WERI-Rb-1 (cell line): ENCODE data around the gene PIK3C2G.

ENCODE experiments used
- DNase-seq: peaks from one replicate; pipeline ENCODE4 v3.0.0-alpha.2; 2020
- H3K27ac ChIP-seq: fragments of 250-450 bp; sonication (Bioruptor Pico); 2 replicates; pipeline ENCODE4 v1.5.1; 2020; ENCODE audit warnings: mild to moderate bottlenecking, moderate library complexity
- H3K27me3 ChIP-seq: fragments of 250-450 bp; sonication (Bioruptor Pico); 2 replicates; pipeline ENCODE4 v1.5.1; 2021; ENCODE audit warnings: mild to moderate bottlenecking, low read depth, moderate library complexity; ENCODE audit not compliant: insufficient read depth, severe bottlenecking
- H3K36me3 ChIP-seq: fragments of 250-450 bp; sonication (Bioruptor Pico); 2 replicates; pipeline ENCODE4 v1.5.1; 2020; ENCODE audit warnings: mild to moderate bottlenecking, moderate library complexity
- H3K4me3 ChIP-seq: 2 replicates; pipeline ENCODE4 v1.5.1; 2011; ENCODE audit warnings: low read depth, mild to moderate bottlenecking, control low read depth, low read length
- H3K9me3 ChIP-seq: fragments of 250-450 bp; sonication (Bioruptor Pico); 2 replicates; pipeline ENCODE4 v1.5.1; 2021; ENCODE audit warnings: mild to moderate bottlenecking, moderate library complexity; ENCODE audit not compliant: severe bottlenecking
- TF ChIP-seq, protein P1 (sequence below): IDR thresholded peaks from 2 replicates; pipeline ENCODE4 v1.5.1; 2011; ENCODE audit warnings: low read depth, mild to moderate bottlenecking, control low read depth, inconsistent platforms, low read length

The PIK3C2G gene

DNA sequence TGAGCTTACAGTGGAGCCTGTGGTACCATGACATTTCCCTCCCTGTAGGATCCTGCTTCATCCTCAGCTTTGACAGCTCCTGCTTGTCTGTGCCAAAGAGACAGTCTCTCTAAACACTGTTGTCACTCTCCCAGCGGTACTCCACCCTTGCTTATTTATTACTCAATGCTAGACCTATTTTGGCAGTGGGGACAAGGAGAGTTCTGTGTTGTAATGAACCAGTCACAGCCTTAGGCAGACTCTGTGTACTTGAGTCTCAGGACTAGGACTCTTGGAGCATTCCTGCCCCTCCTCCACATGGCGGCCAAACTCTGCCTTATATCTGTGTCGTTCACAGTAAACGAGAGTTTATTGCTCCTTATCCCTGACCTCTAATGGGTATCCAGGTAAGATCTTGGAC is 70.9 kb downstream of the PIK3C2G start:
- Histone ChIP-seq H3K27ac (no peak overlapping the region), H3K27me3 (no peaks in the 10 kb centered on the region), H3K36me3 (no peaks in the 10 kb centered on the region), H3K9me3 (no peaks in the 10 kb centered on the region), H3K4me3 (no peak overlapping the region)
- no peak for DNase-seq
- TF ChIP-seq, protein P1, sequence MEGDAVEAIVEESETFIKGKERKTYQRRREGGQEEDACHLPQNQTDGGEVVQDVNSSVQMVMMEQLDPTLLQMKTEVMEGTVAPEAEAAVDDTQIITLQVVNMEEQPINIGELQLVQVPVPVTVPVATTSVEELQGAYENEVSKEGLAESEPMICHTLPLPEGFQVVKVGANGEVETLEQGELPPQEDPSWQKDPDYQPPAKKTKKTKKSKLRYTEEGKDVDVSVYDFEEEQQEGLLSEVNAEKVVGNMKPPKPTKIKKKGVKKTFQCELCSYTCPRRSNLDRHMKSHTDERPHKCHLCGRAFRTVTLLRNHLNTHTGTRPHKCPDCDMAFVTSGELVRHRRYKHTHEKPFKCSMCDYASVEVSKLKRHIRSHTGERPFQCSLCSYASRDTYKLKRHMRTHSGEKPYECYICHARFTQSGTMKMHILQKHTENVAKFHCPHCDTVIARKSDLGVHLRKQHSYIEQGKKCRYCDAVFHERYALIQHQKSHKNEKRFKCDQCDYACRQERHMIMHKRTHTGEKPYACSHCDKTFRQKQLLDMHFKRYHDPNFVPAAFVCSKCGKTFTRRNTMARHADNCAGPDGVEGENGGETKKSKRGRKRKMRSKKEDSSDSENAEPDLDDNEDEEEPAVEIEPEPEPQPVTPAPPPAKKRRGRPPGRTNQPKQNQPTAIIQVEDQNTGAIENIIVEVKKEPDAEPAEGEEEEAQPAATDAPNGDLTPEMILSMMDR, result no peak

DNA sequence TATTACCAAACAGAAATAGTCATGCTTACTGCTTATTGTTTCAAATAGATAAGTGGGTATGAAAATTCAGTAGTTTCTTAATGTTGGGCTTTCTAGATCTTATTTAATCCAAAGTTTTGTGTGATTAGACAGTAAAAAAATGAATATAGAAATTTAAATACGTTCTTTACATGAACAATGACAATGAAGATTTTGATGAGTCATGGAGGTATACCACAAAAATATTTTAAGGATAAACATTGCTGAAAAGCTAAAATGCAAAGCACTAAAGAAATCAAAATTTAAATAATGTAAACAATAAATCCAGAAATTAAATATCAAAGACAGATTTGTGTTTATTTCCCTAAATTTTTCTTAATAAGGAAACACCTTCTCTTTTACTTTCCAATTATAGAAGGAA is 78.3 kb downstream of the PIK3C2G start:
- Histone ChIP-seq H3K36me3 (no peaks in the 10 kb centered on the region), H3K27me3 (no peaks in the 10 kb centered on the region), H3K4me3 (no peak overlapping the region), H3K27ac (no peak overlapping the region), H3K9me3 (no peaks in the 10 kb centered on the region)
- TF ChIP-seq, protein P1, result no peak
- no peak for DNase-seq

DNA sequence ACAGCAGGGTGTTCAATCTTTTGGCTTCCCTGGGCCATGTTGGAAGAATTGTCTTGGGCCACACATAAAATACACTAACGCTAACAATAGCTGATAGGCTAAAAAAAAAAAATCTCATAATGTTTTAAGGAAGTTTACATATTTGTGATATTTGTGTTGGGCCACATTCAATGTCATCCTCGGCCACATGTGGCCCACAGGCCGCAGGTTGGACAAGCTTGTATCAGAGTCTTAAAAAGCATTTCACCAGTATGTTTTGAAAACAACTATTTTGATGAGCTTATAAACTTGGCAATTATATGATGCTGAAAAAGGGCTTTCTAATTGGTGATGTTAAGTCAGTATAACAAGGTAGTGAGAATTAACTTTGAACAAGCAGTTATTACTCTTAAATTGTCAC is 78.9 kb downstream of the PIK3C2G start:
- no peak for DNase-seq
- Histone ChIP-seq H3K9me3 (no peaks in the 10 kb centered on the region), H3K36me3 (no peaks in the 10 kb centered on the region), H3K27ac (no peak overlapping the region), H3K27me3 (no peaks in the 10 kb centered on the region), H3K4me3 (no peak overlapping the region)
- TF ChIP-seq, protein P1, result no peak

DNA sequence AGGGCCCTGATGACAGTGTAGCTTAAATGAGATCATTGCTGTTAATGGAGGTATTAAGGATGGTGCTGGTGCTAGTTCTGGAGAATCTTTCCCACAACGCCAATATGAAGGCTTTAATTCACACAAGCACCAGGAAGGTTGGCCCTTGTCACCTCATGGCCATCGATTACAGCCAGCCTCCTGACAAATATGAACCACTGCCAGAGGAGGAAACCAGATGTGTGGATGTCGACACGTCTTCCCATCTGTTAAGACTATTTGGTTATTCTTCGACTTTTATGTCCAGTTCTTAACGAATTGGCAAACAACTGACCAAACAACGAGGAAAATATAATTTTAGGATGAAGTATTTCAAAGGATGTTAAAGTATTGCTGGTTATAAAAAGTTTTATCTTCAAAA is 79.5 kb downstream of the PIK3C2G start:
- H3K27ac ChIP-seq, result no peak overlapping the region
- no peaks in the 10 kb centered on the region for H3K27me3 ChIP-seq
- no peaks in the 10 kb centered on the region for H3K9me3 ChIP-seq
- TF ChIP-seq, protein P1, result no peak
- H3K36me3 ChIP-seq, result no peaks in the 10 kb centered on the region
- no peak for DNase-seq
- no peak overlapping the region for H3K4me3 ChIP-seq

DNA sequence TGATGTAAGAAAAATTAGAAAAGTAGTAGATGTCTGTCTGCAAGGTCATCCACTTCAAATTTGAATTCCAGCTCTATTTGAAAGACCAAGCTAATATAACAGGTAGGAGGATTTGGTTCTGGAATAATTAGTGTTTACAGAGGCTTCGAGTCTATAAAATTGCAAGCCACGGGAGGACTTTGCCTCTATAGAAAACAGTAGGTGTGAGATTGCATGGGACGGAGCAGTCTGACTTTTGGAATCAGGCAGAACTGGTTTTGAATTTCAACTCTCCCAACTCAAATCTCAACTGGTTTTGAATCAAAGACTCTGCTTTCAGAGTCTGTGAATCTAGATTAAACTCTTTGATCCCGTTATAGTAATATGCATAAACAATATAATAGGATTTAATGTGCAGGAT is 82.4 kb downstream of the PIK3C2G start:
- no peaks in the 10 kb centered on the region for H3K9me3 ChIP-seq
- no peak for DNase-seq
- H3K4me3 ChIP-seq, result no peak overlapping the region
- H3K36me3 ChIP-seq, result no peaks in the 10 kb centered on the region
- no peak overlapping the region for H3K27ac ChIP-seq
- no peaks in the 10 kb centered on the region for H3K27me3 ChIP-seq
- TF ChIP-seq, protein P1, result no peak

DNA sequence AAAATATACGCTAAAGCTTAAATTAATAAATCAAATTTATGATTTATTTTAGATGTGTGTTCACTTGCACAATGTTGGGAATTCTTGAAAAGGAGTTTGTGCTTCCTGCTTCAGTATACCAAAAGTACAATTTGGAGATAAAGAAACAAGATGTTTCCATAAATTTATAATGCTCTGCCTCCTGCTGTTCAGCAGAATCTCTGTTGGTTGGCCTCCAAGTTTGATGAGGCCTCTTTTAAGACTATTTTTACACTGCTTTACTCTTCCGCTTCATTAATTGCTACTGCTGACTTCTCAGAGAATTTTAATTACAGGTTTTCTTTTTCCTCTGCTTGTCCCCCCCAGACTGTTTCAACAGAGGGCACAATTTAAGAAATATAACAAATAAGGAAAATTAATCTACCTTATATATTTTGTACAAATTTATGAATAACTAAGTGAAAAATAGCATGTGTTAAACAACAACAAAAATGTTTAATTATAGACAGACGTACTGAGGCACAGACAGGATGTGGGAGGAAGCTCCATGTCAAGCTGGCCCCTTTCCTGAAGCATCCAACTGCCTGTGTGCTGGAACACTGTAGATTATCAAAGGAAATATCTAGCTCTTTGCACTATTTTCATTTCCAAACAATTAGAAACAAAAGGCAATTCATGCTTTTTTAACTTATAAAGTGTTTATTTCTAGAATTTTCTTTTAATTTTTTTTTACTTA is 83.9 kb downstream of the PIK3C2G start:
- no peaks in the 10 kb centered on the region for H3K36me3 ChIP-seq
- H3K27me3 ChIP-seq, result no peaks in the 10 kb centered on the region
- DNase-seq, result no peak
- no peak overlapping the region for H3K27ac ChIP-seq
- TF ChIP-seq, protein P1, result no peak
- H3K4me3 ChIP-seq, result no peak overlapping the region
- H3K9me3 ChIP-seq, result no peaks in the 10 kb centered on the region
